Measurements from ENCODE around the gene FAM149B1.
A peak's percentile ranks its signal among the peaks of the same experiment; 100 is the strongest.
"Not testable (repeated sequence)": the region's sequence is repeated elsewhere in the genome, so short reads cannot be mapped to it uniquely, and the experiment has no call there.

FAM149B1 gene

DNA sequence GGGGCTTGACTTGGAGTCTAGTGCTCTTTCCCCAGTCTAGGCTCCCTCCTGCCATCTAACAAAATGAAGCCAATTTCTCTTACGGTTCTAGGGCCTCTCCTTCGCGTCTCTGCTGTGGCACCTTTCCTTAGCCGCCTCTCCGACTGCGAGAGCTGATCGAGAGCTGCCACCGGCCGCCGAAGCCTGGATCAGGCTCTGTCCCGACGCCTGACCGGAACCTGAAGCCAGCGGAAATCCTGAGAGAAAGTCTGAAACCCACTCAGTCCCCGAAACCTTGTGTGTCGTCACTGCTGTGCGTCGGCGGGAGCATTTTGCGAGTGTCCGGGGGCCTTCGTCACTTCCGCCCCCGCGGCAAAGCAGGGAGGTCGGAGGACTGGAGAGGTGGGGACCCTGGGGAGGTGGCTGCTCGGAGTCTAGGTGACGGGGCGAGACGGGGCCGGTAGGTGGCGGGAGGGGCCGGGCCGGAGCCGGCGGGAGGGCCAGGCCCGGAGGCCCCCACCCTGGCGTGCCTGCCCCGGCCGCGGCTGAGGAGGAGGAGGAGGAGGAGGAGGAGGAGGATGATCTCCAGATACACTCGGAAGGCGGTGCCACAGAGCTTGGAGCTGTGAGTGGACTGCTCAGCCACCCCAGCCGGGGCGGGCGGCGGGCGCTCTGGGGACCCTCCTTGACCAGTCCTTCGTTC, at the start of gene FAM149B1, which contains the start of gene ECD:
Gene FAM149B1, plus strand, starts transcription at position 337 of the 682 bp plus-strand sequence. Its CDS starts 221 bp downstream, at position 558.
Gene ECD, minus strand, starts transcription at position 226 of the 682 bp plus-strand sequence. CDS start 4,071 bp downstream, outside the sequence.
- DNase-seq: peak; percentile 97

DNA sequence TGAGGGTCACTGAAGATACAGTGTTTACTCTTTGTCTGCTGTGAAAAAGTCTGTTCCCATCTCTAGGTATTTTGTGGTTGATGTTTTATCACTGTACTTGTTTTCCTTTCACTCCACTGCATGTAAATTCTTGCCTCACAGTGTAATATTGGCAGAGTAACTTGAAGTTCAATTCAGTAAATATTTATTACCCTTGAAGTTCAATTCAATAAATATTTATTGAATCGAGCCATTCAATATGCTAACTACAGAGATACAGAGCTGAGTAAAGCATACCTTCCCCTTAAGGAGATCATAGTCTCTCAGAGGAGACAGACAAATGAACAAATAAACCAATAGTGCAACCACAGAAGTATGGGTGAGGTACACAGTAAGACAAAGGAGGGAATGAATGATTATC, 48.5 kb upstream of the FAM149B1 start:
- no peak for DNase-seq

DNA sequence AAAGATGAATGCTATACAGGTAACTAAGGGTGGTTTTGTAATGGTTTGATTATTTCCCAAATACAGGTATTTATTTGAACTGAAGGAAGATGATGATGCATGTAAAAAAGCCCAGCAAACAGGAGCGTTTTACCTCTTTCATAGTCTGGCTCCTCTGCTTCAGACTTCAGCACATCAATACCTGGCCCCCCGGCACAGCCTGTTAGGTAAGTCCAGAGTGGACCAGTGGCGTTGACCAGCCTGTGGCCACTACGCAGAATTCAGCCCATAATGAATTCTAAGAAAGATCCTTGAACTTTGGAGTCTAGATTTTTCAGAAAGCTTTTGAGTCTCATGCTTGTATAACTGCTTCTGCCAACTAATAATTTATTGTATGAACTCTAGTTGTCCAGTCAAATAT, 48.0 kb upstream of the FAM149B1 start:
- DNase-seq: no peak

DNA sequence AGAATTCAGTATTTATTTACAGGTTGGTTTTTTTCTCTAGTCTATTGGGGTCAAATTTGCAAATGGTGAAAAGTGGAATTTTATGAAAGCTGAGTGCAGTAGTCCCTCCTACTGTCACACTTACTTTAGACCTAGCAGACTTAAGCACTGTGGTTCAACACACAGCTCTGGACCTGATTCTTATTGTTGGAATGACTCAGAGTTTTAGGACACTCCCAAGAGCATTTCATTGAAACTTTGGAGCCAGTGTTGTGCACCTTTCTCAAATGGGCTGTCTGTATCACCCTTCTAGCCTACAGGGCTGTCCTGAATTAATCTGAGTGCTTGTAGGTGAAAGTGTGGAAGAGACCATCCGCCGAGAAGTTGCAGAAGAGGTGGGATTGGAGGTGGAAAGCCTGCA, 41.6 kb upstream of the FAM149B1 start:
- no peak for DNase-seq

DNA sequence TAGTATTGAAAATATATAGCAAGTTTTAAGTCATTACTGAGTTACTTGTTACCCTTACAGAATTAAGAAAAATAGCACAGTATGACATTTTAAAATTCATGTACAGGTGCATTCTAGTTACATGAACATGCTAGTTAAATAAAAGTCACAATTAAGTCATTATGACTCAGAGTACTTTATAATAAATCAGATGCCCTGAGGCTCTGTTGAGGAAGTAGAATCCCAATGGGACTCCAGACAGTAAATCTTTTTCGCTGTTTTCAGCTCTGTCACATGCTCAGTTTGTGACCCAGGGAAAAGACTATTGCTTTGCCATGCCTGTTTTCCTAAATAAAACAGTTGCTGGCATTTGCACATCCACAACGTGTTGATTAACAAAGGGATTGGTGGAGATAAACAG, 36.6 kb upstream of the FAM149B1 start:
- no peak for DNase-seq

DNA sequence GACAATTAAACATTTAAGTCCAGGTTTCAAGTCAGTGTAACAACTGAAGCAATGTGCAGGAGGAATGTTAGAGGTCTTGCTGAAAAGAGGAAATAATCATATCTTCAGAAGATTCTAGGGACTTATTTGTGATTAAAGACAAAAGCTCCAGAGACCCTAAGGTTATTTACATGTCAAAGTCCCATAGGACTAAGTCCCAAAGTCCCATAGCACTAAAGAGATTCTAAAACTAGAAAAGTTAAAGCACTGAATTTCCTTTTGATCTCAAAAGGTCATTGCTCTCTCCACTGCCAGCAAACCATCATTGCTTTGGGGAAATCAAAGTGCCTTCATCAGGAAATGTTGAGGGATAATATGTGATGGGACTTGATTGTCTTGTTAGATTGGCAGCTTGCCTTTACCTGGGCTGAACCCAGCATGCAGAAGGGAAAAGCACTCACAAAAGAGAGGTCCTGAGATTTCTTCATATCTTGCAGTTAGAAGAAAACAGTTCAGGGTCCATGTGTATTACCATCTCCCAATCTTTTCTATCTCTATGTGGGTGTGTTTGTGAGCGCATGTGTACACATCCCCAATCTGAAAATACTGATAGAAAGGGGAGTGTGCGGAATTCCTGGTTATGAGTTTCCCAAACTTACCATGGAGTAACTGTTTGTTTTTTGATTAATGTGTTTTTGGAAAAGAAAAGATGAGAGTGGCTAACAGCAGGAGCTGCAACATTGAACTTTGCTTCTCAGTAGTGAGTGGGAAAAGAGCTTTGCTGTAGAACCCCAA, 35.8 kb upstream of the FAM149B1 start:
- DNase-seq: no peak

DNA sequence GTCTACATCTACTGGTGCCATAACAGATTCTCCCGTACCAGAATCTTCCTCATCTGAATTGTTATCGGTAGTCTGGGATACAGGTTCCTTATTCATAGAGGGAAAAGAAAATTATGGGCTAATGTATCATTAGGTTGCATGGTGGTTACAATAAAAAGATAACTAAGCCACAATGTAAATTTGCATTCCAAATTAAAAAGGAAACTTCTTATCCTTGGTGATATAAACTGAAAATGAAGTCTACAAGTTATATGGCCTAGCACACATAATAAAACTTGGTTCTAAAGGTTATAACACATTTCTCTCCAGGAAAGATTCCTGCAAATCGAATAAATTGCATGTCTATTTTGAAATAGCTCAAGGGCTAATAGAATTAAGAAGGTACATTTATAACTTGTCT, 33.2 kb upstream of the FAM149B1 start:
- DNase-seq: no peak

DNA sequence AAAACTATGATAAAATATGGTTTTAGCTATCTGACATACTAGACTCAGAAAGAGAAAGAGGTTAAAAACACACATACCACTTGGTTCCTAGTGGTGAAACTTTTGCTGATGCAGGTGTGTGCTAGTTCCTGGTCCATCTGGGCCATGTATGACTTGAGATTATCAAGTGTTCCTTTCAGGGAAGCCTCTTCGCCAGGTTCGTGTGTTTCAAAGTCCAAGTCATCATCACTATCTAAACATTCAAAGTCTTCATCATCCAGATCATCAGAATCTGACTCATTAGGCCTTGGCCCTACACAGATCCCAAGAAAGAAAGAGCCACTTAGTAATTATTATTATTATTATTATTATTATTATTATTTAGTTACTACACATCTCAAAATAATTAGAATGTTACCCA, 31.3 kb upstream of the FAM149B1 start:
- no peak for DNase-seq

DNA sequence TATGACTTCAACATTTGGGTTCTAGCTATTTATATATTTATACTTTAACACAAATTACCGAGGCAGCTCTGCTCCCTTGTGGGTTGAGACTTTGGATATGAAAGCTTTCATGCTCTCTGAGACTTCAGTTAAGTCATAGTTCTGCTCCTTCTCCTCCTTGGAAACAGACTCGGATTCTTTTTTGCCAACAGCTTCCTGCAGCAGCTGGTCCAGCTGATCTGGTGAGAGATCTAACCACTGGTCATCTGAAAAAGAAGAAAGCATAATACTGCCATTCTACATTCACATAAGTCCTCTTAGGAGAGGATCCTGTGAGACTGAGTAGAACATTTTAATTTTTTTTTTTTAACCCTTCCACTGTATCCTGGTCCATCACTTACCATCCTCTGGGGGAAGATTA, 28.7 kb upstream of the FAM149B1 start:
- DNase-seq: no peak

DNA sequence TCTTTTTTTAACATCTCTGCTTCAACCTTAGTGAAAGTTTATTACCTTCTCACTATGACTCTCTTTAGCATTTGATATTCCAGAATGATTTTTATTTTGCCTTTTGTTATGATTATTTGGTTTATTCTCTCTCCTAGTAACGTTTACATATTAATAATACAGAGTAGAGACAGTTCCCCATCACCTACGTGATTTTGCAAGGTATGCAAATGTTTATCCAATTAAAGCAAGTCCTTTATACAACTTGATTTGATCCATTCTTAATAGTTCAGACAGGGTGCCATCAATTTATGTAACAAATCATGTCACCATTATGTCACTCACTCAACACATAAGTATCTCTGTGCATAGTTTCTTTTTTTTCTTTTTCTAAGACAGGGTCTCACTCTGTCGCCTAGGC, 26.3 kb upstream of the FAM149B1 start:
- DNase-seq: no peak

DNA sequence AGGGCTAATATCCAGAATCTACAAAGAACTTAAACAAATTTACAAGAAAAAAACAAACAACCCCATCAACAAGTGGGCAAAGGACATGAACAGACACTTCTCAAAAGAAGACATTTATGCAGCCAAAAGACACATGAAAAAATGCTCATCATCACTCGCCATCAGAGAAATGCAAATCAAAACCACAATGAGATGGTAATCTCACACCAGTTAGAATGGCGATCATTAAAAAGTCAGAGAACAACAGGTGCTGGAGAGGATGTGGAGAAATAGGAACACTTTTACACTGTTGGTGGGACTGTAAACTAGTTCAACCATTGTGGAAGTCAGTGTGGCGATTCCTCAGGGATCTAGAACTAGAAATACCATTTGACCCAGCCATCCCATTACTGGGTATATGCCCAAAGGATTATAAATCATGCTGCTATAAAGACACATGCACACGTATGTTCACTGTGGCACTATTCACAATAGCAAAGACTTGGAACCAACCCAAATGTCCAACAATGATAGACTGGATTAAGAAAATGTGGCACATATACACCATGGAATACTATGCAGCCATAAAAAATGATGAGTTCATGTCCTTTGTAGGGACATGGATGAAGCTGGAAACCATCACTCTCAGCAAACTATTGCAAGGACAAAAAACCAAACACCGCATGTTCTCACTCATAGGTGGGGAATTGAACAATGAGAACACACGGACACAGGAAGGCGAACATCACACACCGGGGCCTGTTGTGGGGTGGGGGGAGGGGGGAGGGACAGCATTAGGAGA, 17.1 kb upstream of the FAM149B1 start:
- not testable (repeated sequence) for DNase-seq

DNA sequence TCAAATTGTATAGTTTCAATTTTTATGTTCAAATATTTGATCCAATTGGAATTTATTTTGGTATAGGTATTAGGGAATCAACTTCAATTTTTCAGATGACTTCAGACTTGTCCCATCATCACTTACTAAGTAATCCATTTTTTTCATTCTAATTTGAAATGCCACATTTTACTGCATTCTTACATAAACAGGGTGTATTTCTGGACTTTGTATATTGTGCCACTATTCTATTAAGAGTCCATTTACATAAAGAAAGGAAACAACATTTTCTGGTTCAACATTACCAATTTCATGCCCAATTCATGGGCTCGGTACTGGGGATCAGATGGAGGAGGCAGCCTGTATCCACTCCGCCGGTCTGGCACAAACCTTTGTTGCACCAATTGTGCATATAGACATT, 15.9 kb upstream of the FAM149B1 start:
- no peak for DNase-seq

DNA sequence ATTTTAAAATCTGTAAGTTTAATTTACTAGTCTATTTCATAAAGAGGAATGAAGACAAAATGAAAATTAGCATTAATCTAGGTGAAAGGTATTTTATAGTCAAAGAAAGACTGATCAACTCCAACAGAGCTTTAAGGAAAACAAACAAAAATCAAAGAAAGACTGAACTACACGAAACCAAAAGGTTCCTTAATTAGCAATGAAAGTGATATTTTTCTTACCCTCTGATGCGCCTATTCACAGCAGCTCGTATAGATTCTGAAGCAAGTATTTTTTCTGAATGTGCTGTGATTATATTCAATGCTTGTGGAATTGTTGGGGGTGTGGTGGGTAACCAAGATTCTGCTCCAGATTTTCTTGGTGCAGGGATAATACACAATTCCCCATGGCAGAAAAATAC, 11.9 kb upstream of the FAM149B1 start:
- no peak for DNase-seq

DNA sequence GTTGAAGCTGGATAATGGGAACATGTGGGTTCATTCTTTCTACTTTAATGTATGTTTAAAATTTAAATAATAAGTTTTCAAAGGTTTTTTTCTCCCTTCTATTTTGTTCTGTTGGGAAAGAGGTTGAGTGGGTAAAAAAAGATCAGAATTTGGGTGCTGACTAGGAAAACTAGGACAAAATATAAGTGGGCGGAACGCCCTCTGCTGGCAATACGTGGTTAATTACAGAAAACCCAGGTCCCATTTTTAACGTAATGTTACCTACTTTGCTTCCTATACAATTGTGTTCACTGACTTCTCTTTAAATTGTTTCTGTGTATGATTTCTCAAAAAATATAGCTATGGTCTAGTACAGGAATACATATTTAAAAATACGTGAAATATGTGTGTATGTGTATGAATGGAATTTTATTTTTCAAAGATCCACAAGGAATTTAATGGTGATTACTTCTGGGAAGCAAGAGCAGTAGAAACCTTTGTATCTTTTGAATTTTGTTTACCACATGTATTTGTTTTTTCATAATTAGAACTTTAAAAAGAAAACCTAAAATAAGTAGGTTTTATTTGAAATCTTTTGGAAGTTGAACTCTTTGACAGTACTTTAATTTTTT, 8.8 kb upstream of the FAM149B1 start:
- peak; percentile 55 for DNase-seq

DNA sequence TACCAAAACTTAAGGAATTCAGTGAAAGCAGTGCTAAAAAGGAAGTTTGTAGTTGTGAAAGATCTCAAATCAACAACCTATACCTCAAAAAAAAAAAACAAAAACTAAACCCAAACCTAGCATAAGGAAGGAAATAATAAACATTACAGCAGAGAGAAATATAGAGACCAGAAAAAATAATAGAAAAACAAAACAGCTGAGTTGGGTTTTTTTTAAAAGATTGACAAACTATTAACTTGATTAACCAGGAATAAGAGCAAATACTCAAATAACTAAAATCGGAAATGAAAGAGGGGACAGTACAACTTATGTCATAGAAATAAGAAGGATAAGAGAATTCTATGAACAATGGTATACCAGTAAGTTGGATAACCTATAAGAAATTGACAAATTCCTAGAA, 6.8 kb upstream of the FAM149B1 start:
- no peak for DNase-seq

DNA sequence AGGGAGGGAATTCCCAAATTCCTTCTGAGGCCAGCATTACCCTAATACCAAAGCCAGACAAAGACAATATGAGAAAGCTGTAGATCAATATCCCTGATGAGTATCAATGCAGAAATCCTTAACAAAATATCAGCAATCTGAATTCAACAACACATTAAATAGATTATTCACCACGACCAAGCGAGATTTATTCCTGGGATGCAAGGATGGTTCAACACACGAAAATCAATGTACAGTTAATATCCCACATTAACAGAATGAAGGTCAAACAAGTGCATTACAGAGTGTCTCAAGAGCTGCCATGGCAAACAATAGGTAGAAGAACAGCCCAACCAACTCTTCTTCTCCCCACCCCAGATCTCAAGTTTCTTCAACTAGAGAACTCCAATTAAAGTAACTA, 6.3 kb upstream of the FAM149B1 start:
- no peak for DNase-seq

DNA sequence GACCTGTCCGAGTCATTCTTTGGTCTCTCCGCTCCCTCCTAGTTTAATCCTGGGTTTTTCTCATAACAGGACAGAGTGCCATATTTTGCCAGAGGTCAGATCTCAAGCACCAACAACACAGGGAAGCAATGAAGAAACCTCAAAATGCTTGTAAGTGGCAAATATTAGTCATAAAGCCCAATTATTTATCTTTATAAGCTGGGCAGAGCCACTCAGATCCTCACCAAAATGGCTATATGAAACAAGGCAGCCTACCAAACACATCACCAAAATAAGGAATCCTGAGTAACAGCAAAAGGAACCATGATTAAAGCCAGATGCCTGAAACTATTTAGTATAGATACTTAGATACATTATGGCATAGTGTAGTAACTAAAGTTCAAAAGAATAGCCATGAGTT, 4.8 kb upstream of the FAM149B1 start:
- no peak for DNase-seq

DNA sequence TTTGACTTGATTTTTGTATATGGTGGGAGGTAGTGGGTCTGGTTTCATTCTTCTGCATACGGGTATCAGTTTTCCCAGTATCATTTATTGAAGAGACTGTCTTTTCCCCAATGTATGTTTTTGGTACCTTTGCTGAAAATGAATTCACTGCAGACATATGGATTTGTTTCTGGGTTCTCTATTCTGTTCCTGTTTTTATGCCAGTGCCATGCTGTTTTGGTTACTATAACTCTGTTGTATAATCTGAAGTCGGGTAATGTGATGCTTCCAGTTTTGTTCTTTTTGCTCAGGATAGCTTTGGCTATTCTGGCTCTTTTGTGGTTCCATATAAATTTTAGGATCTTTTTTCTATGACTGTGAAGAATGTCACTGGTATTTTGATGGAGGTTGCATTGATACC, 947 bp upstream of the FAM149B1 start:
- DNase-seq: no peak

DNA sequence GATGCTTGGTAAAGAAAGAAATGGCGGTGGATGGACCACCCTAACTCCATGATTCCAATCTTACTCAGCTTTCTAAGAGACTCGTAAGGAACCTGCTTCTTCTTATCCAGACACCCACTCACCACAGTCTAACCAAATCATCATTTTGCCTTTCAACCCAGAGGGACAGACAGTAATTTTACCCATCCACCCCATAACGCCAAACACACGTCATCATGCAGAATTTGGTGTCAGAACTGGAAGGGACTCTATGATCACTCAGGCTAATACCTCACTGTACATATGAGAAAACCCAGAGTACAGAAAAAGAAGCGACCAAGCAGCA, 499 bp upstream of the FAM149B1 start:
- peak; percentile 51 for DNase-seq

DNA sequence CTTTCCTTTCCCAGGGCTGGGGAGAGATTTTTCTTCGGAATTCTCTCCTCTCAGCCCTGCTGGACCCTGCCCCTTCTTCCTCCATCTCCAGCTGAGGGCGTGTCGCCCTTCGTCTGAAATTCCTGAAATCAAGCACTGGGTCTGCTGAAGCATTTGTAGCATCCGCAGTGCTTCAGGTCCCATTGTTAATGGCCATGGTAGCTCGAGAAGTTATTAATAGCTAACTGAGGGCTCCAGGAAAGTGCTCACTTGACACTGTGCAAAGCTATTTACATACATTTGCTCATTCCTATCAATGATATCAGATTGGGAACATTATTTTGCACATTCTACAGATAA, 515 bp downstream of the FAM149B1 start:
- no peak for DNase-seq

DNA sequence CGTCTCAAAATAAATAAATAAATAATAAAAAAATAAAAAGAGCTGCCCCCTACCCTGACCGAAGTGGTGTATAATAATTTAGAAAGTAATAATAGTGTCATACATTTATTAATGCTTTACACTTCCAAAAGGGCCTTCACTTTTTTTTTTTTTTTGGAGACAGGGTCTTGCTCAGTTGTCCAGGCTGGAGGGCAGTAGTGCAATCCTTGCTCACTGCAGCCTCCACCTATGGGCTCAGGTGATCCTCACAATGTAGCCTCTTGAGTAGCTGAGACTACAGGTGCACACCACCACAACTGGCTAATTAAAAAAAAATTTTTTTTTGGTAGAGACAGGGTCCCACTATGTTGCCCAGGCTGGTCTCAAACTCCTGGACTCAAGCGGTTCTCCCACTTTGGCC, 1.4 kb downstream of the FAM149B1 start:
- no peak for DNase-seq

DNA sequence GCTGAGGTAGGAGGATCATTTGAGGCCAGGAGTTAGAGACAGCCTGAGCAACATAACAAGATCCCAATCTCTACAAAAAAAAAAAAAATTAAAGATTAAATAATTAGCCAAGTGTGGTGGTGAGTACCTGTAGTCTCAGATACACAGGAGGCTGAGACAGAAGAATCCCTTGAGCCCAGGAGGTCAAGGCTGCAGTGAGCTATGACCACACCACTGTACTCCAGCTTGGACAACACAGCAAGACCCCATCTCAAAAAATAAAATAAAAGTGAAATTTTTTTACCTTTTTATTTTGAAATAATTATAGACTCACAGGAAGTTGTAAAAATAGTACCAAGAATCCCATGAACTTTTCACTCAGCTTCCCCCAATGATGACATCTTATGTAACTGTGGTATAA, 4.9 kb downstream of the FAM149B1 start:
- DNase-seq: no peak

DNA sequence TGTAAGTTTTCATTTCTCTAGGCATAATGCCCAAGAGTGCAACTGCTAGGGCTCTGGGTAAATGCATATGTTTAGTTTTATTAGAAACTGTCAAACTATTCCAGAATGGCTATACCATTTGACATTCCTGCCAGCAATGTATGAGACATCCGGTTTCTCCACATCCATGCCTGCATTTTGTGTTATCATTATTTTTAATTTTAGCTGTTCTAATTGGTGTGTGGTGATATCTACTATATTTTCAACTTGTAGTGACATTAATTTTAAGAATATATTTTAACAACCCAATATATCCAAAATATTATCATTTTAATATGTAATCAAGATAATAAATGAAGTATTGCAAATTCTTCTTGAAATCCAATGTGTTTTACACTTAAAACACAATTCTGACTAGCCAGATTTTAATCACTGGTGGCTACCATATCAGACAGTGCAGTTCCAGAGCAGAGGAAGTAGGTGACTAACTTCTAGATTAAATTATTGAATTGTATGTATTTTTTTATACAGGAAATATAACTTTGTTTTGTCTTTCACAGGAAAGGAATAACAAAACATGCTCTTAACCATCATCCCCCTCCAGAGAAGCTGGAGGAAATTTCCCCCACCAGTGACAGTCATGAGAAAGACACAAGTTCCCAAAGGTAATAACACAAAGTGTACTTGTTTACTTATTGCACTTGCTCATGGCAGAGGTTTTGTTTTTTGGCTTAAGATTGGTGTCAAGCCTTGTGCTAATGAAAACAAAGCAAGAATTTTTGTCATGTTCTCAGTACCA, 6.4 kb downstream of the FAM149B1 start:
- no peak for DNase-seq

Data from inflammatory macrophage treated with lipopolysaccharide for 4 hours (primary cell).